GM18526 (cell line): ENCODE results near the gene HCFC1R1.

Experiments used
- POLR2A ChIP-seq: IDR thresholded peaks from 3 replicates; pipeline ENCODE4 v1.6.1; 2011; ENCODE audit not compliant: insufficient read length; ENCODE audit errors: extremely low read depth

Gene HCFC1R1

GRCh38 chr16:2981177-2981898 is 42.4 kb downstream of the HCFC1R1 start:
- no peak for TF ChIP-seq POLR2A

GRCh38 chr16:2980227-2981176 is 43.2 kb downstream of the HCFC1R1 start, which contains the start of gene PKMYT1:
Gene PKMYT1 (minus strand): TSS chr16:2980446. CDS start chr16:2979657, 789 bp downstream.
- peak; percentile 96 for TF ChIP-seq POLR2A

GRCh38 chr16:2979669-2980226 is 44.0 kb downstream of the HCFC1R1 start:
- TF ChIP-seq POLR2A, result no peak

- no peak for TF ChIP-seq POLR2A
These were observed 46.3 kb downstream of the HCFC1R1 start for GRCh38 chr16:2977440-2977839.

- no peak for TF ChIP-seq POLR2A
These were observed 47.1 kb downstream of the HCFC1R1 start for GRCh38 chr16:2976673-2977072.

GRCh38 chr16:2976201-2976600 is 47.5 kb downstream of the HCFC1R1 start:
- TF ChIP-seq POLR2A, result no peak

GRCh38 chr16:2975161-2975795 is 48.5 kb downstream of the HCFC1R1 start:
- no peak for TF ChIP-seq POLR2A

GRCh38 chr16:2974319-2975056 is 49.3 kb downstream of the HCFC1R1 start:
- no peak for TF ChIP-seq POLR2A

GRCh38 chr16:2973605-2974318 is 50.0 kb downstream of the HCFC1R1 start:
- no peak for TF ChIP-seq POLR2A

GRCh38 chr16:2973093-2973492 is 50.6 kb downstream of the HCFC1R1 start:
- no peak for TF ChIP-seq POLR2A
